Gastroesophageal sphincter (tissue), 4 donors: Measurements from ENCODE around the gene OGFR. TPM values are rescaled to one million over a fixed set of nuclear protein-coding genes. Genes with fewer than 3 reads are reported as not detected.
A peak's percentile ranks its signal among the peaks of the same experiment; 100 is the strongest.

ENCODE experiments used
- ATAC-seq: fragments of 150-250 bp; one replicate; pipeline ENCODE4 v1.9.1; 2016; ENCODE audit warnings: mild to moderate bottlenecking, moderate library complexity
- H3K27ac ChIP-seq, 4 donors: fragments of 200-600 bp; sonication (generic) in 3 of 4; 1 replicate in 3 of 4; 2 replicates in 1 of 4; pipeline ENCODE4 v1.5.1; 2016 to 2019
- H3K27me3 ChIP-seq: fragments of 200-600 bp; sonication (generic); one replicate; pipeline ENCODE4 v1.5.1; 2019
- H3K36me3 ChIP-seq, 2 donors: fragments of 200-600 bp; sonication (generic); one replicate each; pipeline ENCODE4 v1.5.1; 2019; ENCODE audit warnings: control low read depth in 1 of 2
- H3K4me1 ChIP-seq, 3 donors: fragments of 200-600 bp; sonication (generic); 1 replicate in 2 of 3; 2 replicates in 1 of 3; pipeline ENCODE4 v1.5.1; 2016 to 2019; ENCODE audit warnings: control low read depth in 2 of 3
- H3K4me3 ChIP-seq, 2 donors: fragments of 200-600 bp; sonication (generic); one replicate each; pipeline ENCODE4 v1.5.1; 2019; ENCODE audit warnings: mild to moderate bottlenecking in 1 of 2, moderate library complexity in 1 of 2
- H3K9me3 ChIP-seq, 3 donors: fragments of 200-600 bp; sonication (generic); one replicate each; pipeline ENCODE4 v1.5.1; 2017 to 2019; ENCODE audit warnings: control low read depth in 2 of 3
- CTCF ChIP-seq, 4 experiments: fragments of 200-600 bp in 2 of 4; fragments of 450-650 bp in 2 of 4; sonication (generic) in 1 of 4; IDR thresholded peaks; one replicate each; pipeline ENCODE4 v1.5.1; 2017 to 2019; ENCODE audit warnings: antibody characterized with exemption in 4 of 4, mild to moderate bottlenecking in 2 of 4, moderate library complexity in 2 of 4
- EP300 ChIP-seq: sonication (generic); formaldehyde crosslinking; IDR thresholded peaks from one replicate; pipeline ENCODE4 v1.6.1; 2017; ENCODE audit warnings: antibody characterized with exemption, mild to moderate bottlenecking
- POLR2A ChIP-seq, 2 donors: fragments of 450-650 bp; IDR thresholded peaks; one replicate each; pipeline ENCODE4 v1.6.1; 2017; ENCODE audit warnings: antibody characterized with exemption in 2 of 2, mild to moderate bottlenecking in 2 of 2, moderate library complexity in 1 of 2
- POLR2AphosphoS5 ChIP-seq: sonication (generic); formaldehyde crosslinking; IDR thresholded peaks from one replicate; pipeline ENCODE4 v1.6.1; 2017; ENCODE audit warnings: antibody characterized with exemption
- WGBS, 2 donors: methylation state at CpG; one replicate each; pipeline ENCODE4 v1.1.5; 2018; ENCODE audit warnings: low coverage in 1 of 2; 5-methylcytosine and 5-hydroxymethylcytosine counted together
- total RNA-seq, 4 donors: library from RNA; depleted of rRNA; stranded (reverse); fragments of >200 nt; gene quantifications; one replicate each; pipeline ENCODE4 v1.1.0, GENCODE V29; 2016

Gene OGFR
- 10 to 100 TPM; 55.1 to 61.0 (median 58.9) TPM for total RNA-seq

GRCh38 chr20:62804627-62805154 is at the start of gene OGFR:
TSS of gene OGFR (plus strand) at chr20:62804835. CDS start at chr20:62804860, 25 bp downstream.
- H3K4me1 ChIP-seq, result peaks cover 0 to 41% (median 23%) of the 10 kb centered on the region in 3 donors
- H3K4me3 ChIP-seq, result peak within 1 kb of the TSS; percentile 66 to 88
- peak; percentile 55 for ATAC-seq
- H3K27me3 ChIP-seq, result no peaks in the 10 kb centered on the region
- no CpG with 5 or more reads among the region's 77 CpGs for WGBS, 2 donors
- TF ChIP-seq POLR2A (IDR thresholded peaks at IDR 0.05) (peak; percentile 42 to 59), CTCF (IDR thresholded peaks at IDR 0.05) (no peak), POLR2AphosphoS5 (peak; percentile 82)
- H3K36me3 ChIP-seq, result peaks cover 0 to 52% of the 10 kb centered on the region in 2 donors
- H3K27ac ChIP-seq, result peak within 1 kb of the TSS; percentile 54 to 95 (median 88)
- no peaks in the 10 kb centered on the region for H3K9me3 ChIP-seq

- no peaks in the 10 kb centered on the region for H3K36me3 ChIP-seq
- H3K4me1 ChIP-seq, result peaks cover 0 to 18% (median 10%) of the 10 kb centered on the region in 3 donors
- H3K27ac ChIP-seq, result no peak overlapping the region
- TF ChIP-seq CTCF (IDR thresholded peaks at IDR 0.05) (no peak), POLR2A (IDR thresholded peaks at IDR 0.05) (no peak)
- H3K4me3 ChIP-seq, result no peak overlapping the region
- no peak for ATAC-seq
- WGBS, 2 donors, result 100% methylated on average over 1 of the region's 1 CpG; no CpG with 5 or more reads in 1 of the 2 donors
- no peaks in the 10 kb centered on the region for H3K27me3 ChIP-seq
- H3K9me3 ChIP-seq, result peaks cover 0 to 8% (median 0%) of the 10 kb centered on the region in 3 donors
These were observed 49.7 kb upstream of the OGFR start for GRCh38 chr20:62754991-62755356.

GRCh38 chr20:62755817-62756724 is 48.6 kb upstream of the OGFR start:
- H3K9me3 ChIP-seq, result peaks cover 0 to 8% (median 0%) of the 10 kb centered on the region in 3 donors
- peaks cover 0 to 29% (median 15%) of the 10 kb centered on the region in 3 donors for H3K4me1 ChIP-seq
- 50 to 64% methylated on average over 1 to 3 of the region's 10 CpGs for WGBS, 2 donors
- no peaks in the 10 kb centered on the region for H3K27me3 ChIP-seq
- H3K4me3 ChIP-seq, result no peak overlapping the region
- no peak overlapping the region for H3K27ac ChIP-seq
- no peak for ATAC-seq
- H3K36me3 ChIP-seq, result no peaks in the 10 kb centered on the region
- TF ChIP-seq POLR2AphosphoS5 (no peak), POLR2A (IDR thresholded peaks at IDR 0.05) (no peak), EP300 (no peak), CTCF (IDR thresholded peaks at IDR 0.05) (no peak)

- Histone ChIP-seq H3K27ac (no peak overlapping the region), H3K27me3 (no peaks in the 10 kb centered on the region), H3K36me3 (no peaks in the 10 kb centered on the region), H3K4me1 (peaks cover 0 to 27% (median 13%) of the 10 kb centered on the region in 3 donors), H3K4me3 (no peak overlapping the region), H3K9me3 (peaks cover 0 to 8% (median 0%) of the 10 kb centered on the region in 3 donors)
- no CpG with 5 or more reads among the region's 16 CpGs for WGBS, 2 donors
- TF ChIP-seq POLR2A (IDR thresholded peaks at IDR 0.05) (no peak), EP300 (no peak), CTCF (IDR thresholded peaks at IDR 0.05) (no peak), POLR2AphosphoS5 (no peak)
- ATAC-seq, result no peak
These were observed 46.3 kb upstream of the OGFR start for GRCh38 chr20:62758226-62758912.
